CD8-positive, alpha-beta memory T cell (primary cell): ENCODE measurements around the gene HNRNPK. TPM values are rescaled to one million over a fixed set of nuclear protein-coding genes. Genes with fewer than 3 reads are reported as not detected.
A peak's percentile ranks its signal among the peaks of the same experiment; 100 is the strongest.
"Not testable (repeated sequence)": the region's sequence is repeated elsewhere in the genome, so short reads cannot be mapped to it uniquely, and the experiment has no call there.

Experiments
- CTCF ChIA-PET: fragments of 350-600 bp; sonication (Branson Sonifier 250); formaldehyde crosslinking; loops from one replicate; lab custom pipeline; 2021; ENCODE audit warnings: antibody characterized with exemption; lab: Charles Lee
- POLR2A ChIA-PET: fragments of 350-600 bp; sonication (Branson Sonifier 250); formaldehyde crosslinking; loops from one replicate; lab custom pipeline; 2021; ENCODE audit warnings: antibody characterized with exemption; lab: Charles Lee
- DNase-seq, 5 donors: peaks; one replicate each; pipeline versions ENCODE4 v3.0.0 to v3.0.0-alpha.2; 2020 to 2022; ENCODE audit warnings: mixed read lengths in 1 of 5
- H3K27ac ChIP-seq: one replicate; pipeline ENCODE4 v1.7.0; 2013; ENCODE audit warnings: low read depth, mild to moderate bottlenecking, low read length, moderate library complexity
- H3K27me3 ChIP-seq: 2 replicates; pipeline ENCODE4 v1.7.0; 2013; ENCODE audit warnings: low read length, mild to moderate bottlenecking; ENCODE audit not compliant: insufficient read depth, poor library complexity, severe bottlenecking
- H3K36me3 ChIP-seq: 2 replicates; pipeline ENCODE4 v1.7.0; 2013; ENCODE audit warnings: mild to moderate bottlenecking, low read length, moderate library complexity; ENCODE audit not compliant: insufficient read depth
- H3K4me1 ChIP-seq: 2 replicates; pipeline ENCODE4 v1.7.0; 2013; ENCODE audit warnings: mild to moderate bottlenecking, low read length, moderate library complexity; ENCODE audit not compliant: insufficient read depth
- H3K4me3 ChIP-seq: 2 replicates; pipeline ENCODE4 v1.7.0; 2013; ENCODE audit warnings: mild to moderate bottlenecking, low read length
- H3K9me3 ChIP-seq: 2 replicates; pipeline ENCODE4 v1.7.0; 2013; ENCODE audit warnings: mild to moderate bottlenecking, low read length
- H3K27ac Mint-ChIP-seq, 8 donors: one replicate each; pipeline ENCODE4 v1.8.0; 2020 to 2021; ENCODE audit warnings: mixed read lengths in 8 of 8, mild to moderate bottlenecking in 6 of 8, inconsistent platforms in 3 of 8, moderate library complexity in 3 of 8
- H3K27me3 Mint-ChIP-seq, 2 donors: one replicate each; pipeline ENCODE4 v1.8.0; 2020 to 2021; ENCODE audit warnings: mixed read lengths in 2 of 2, mild to moderate bottlenecking in 1 of 2, moderate library complexity in 1 of 2
- H3K36me3 Mint-ChIP-seq, 3 donors: one replicate each; pipeline ENCODE4 v1.8.0; 2020 to 2021; ENCODE audit warnings: mixed read lengths in 3 of 3, inconsistent platforms in 1 of 3, mild to moderate bottlenecking in 1 of 3
- H3K4me1 Mint-ChIP-seq, 3 donors: one replicate each; pipeline ENCODE4 v1.8.0; 2020 to 2021; ENCODE audit warnings: mixed read lengths in 3 of 3, inconsistent platforms in 1 of 3, mild to moderate bottlenecking in 1 of 3
- H3K4me3 Mint-ChIP-seq, 7 donors: one replicate each; pipeline ENCODE4 v1.8.0; 2020 to 2021; ENCODE audit warnings: mixed read lengths in 7 of 7, mild to moderate bottlenecking in 6 of 7, moderate library complexity in 4 of 7, inconsistent platforms in 2 of 7
- H3K9me3 Mint-ChIP-seq, 5 donors: one replicate each; pipeline ENCODE4 v1.8.0; 2020 to 2022; ENCODE audit warnings: mixed read lengths in 5 of 5, mild to moderate bottlenecking in 3 of 5, moderate library complexity in 2 of 5, inconsistent platforms in 1 of 5
- polyA plus RNA-seq: library from polyadenylated mRNA; unstranded; fragments of 300-500 nt; fragmentation: Illumina TruSeq; gene quantifications from one replicate; pipeline ENCODE4 v1.2.3, GENCODE V29; 2021
- total RNA-seq, 2 experiments: library from RNA; stranded (reverse); gene quantifications; one replicate each; pipeline ENCODE4 v1.2.3, GENCODE V29; 2021

The HNRNPK gene
- total and polyA plus RNA-seq, 3 experiments from 2014 or later, result 870 to 904 (median 884) TPM

DNA sequence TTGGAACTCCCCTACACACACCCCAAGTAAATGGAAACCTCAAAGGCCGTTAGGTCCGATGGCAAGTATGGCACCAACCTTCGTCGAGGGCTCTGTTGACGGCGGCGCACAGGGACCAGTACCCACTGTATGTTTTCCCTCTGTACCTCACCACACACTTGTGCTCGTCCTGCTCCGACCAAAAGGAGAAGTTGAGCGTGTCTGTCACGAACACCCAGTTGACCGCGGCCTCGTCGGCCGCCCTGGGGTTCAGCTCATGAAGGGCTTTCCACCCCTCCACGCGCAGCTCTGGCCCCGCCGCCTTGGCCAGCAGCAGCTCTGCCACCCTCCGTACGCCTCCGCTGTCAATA lies 24.0 kb downstream of the HNRNPK start:
- Mint-ChIP-seq H3K27ac (peak overlapping the region; percentile 86 to 98 (median 95)), H3K4me3 (peak overlapping the region; percentile 97 to 99 (median 98)), H3K36me3 (peaks cover 0 to 12% (median 3%) of the 10 kb centered on the region in 3 donors), H3K9me3 (no peaks in the 10 kb centered on the region), H3K4me1 (peaks cover 15 to 25% (median 20%) of the 10 kb centered on the region in 3 donors), H3K27me3 (no peaks in the 10 kb centered on the region)
- H3K9me3 ChIP-seq, result no peaks in the 10 kb centered on the region
- peak overlapping the region; percentile 75 for H3K4me3 ChIP-seq
- POLR2A ChIA-PET, result interaction anchor here (0.6 to 1.4 kb wide), 4 partner anchors 13 to 249 kb away, joined by 3 to 8 read pairs (median 3); partner anchors contain the start of genes HNRNPK, RMI1 and UBQLN1
- H3K27ac ChIP-seq, result peak overlapping the region; percentile 73
- no peaks in the 10 kb centered on the region for H3K27me3 ChIP-seq
- CTCF ChIA-PET, result no interaction called here
- H3K4me1 ChIP-seq, result peaks cover 12% of the 10 kb centered on the region
- DNase-seq, result peak in 1 of 5 donors; percentile 6
- H3K36me3 ChIP-seq, result no peaks in the 10 kb centered on the region

DNA sequence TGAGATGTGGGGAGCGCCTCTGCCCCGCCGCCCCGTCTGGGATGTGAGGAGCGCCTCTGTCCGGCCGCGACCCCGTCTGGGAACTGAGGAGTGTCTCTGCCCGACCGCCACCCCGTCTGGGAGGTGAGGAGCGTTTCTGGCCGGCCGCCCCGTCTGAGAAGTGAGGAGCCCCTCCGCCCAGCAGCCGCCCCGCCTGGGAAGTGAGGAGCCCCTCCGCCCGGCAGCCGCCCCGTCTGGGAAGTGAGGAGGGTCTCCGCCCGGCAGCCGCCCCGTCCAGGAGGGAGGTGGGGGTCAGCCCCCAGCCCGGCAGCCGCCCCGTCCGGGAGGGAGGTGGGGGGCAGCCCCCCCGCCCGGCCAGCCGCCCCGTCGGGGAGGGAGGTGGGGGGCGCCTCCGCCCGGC lies 31.9 kb downstream of the HNRNPK start:
- DNase-seq, H3K4me1 ChIP-seq, CTCF ChIA-PET, H3K36me3 ChIP-seq, H3K9me3 Mint-ChIP-seq, H3K27ac ChIP-seq, H3K4me3 Mint-ChIP-seq, H3K27me3 ChIP-seq, H3K27me3 Mint-ChIP-seq, H3K27ac Mint-ChIP-seq, H3K4me3 ChIP-seq, H3K9me3 ChIP-seq, H3K4me1 Mint-ChIP-seq, POLR2A ChIA-PET: not testable (repeated sequence)
- H3K36me3 Mint-ChIP-seq, result peaks cover 4 to 27% (median 8%) of the 10 kb centered on the region in 3 donors

DNA sequence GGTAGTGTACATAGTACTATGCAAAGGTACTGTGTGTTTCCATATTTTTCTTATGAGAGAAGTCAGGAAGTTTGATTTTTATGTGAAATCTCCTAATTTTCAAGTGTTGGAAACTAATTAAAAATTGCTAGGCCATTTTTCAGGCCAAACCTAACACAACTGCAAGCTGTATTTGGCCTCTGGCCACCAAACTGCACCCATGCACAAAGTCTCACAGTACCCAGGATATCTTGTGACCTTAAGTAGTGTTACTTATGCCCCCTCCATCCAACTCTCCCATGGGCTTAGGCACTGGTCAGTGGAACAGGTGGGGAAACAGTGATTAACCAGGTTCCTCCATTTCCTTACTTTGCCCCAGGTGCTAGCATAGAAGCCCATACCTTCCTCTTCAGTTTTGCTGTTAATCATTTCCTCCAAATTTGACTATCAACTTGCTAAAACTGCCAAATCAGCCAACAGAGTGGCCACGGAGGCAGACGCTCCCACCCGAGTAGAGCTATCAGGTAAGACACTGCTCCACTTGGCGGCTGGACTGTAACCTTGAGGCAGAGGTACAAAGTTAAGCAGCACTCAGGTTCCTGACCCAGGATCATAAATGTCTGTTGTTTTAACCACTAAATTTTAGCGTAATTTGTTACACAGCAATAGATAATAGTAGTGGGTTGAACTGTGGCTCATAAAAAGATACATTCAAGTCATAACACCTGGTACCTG lies 39.3 kb downstream of the HNRNPK start:
- Mint-ChIP-seq H3K9me3 (no peaks in the 10 kb centered on the region), H3K4me1 (peaks cover 0 to 2% (median 0%) of the 10 kb centered on the region in 3 donors), H3K36me3 (peaks cover 0 to 55% (median 16%) of the 10 kb centered on the region in 3 donors), H3K27me3 (no peaks in the 10 kb centered on the region), H3K27ac (peak overlapping the region in 1 of 8 donors; percentile 63), H3K4me3 (no peak overlapping the region)
- DNase-seq, result no peak
- Histone ChIP-seq H3K4me1 (no peaks in the 10 kb centered on the region), H3K4me3 (no peak overlapping the region), H3K9me3 (no peaks in the 10 kb centered on the region), H3K27me3 (no peaks in the 10 kb centered on the region), H3K27ac (no peak overlapping the region), H3K36me3 (no peaks in the 10 kb centered on the region)
- CTCF ChIA-PET, result interaction anchor here (1.5 to 2.4 kb wide), 3 partner anchors 19 to 320 kb away, joined by 3 to 9 read pairs (median 6); partner anchors contain the start of gene KIF27
- POLR2A ChIA-PET, result no interaction called here

DNA sequence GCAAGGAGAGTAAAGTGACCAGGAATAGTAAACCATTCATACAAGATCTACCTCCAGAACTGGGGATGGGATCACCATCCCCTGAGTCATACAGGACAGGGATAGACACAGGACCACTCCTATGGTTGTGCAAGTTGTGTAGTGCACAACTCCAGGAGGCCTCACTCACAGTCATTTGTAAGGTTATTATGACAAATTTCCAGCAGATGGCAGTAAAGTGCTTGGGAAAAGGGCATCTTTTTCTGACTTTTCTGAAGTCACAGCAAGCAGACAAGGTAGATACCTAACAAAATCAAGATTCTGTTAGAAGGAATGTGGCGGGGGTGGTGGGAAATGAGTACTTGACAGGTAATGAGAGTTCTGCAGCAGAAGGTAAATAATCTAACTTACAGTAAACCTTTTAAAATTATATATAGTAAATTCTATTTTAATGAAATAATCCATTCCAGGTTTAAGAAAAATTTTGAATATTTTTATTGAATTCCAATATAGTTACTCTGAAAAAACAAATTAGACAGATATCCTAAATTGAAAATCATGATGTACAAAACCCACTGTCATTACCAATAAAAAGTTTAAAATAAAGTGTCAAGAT lies 42.1 kb downstream of the HNRNPK start:
- Mint-ChIP-seq H3K36me3 (peaks cover 0 to 42% (median 8%) of the 10 kb centered on the region in 3 donors), H3K4me1 (peaks cover 0 to 2% (median 0%) of the 10 kb centered on the region in 3 donors), H3K27me3 (no peaks in the 10 kb centered on the region), H3K9me3 (no peaks in the 10 kb centered on the region), H3K4me3 (no peak overlapping the region), H3K27ac (no peak overlapping the region)
- Histone ChIP-seq H3K4me1 (no peaks in the 10 kb centered on the region), H3K27ac (no peak overlapping the region), H3K36me3 (no peaks in the 10 kb centered on the region), H3K9me3 (no peaks in the 10 kb centered on the region), H3K27me3 (no peaks in the 10 kb centered on the region), H3K4me3 (no peak overlapping the region)
- DNase-seq, result peak in 2 of 5 donors; percentile 54 to 56
- POLR2A ChIA-PET, result no interaction called here
- CTCF ChIA-PET, result interaction anchor here (0.8 to 3.1 kb wide), 7 partner anchors 8 to 377 kb away, joined by 4 to 25 read pairs (median 6); no protein-coding TSS in a partner anchor

DNA sequence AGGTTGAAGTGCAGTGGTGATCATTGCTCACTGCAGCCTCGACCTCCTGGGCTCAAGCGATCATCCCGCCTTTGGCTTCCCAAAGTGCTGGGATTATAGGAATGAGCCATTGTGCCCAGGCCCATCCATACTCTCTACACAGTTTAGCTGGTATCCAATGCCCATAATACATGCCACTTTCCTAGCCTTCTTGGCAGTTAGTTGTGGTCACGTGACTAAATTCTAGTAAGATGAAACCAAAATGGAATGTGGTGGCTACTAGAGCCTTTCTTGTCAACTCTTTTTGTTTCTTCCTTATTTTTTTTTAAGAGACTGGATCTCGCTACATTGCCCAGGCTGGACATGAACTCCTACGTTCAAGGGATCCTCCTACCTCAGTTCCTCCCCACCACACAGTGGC lies 43.5 kb downstream of the HNRNPK start:
- peak overlapping the region in 1 of 8 donors; percentile 65 for H3K27ac Mint-ChIP-seq
- Histone ChIP-seq H3K27me3 (no peaks in the 10 kb centered on the region), H3K9me3 (no peaks in the 10 kb centered on the region), H3K36me3 (no peaks in the 10 kb centered on the region), H3K27ac (no peak overlapping the region), H3K4me3 (no peak overlapping the region), H3K4me1 (no peaks in the 10 kb centered on the region)
- peaks cover 0 to 28% (median 6%) of the 10 kb centered on the region in 3 donors for H3K36me3 Mint-ChIP-seq
- no peaks in the 10 kb centered on the region for H3K9me3 Mint-ChIP-seq
- ChIA-PET POLR2A (no interaction called here), CTCF (interaction anchor here (2.1 to 3.1 kb wide), 3 partner anchors 10 to 324 kb away, joined by 6 to 25 read pairs (median 16); no protein-coding TSS in a partner anchor)
- DNase-seq, result no peak
- no peaks in the 10 kb centered on the region for H3K27me3 Mint-ChIP-seq
- H3K4me1 Mint-ChIP-seq, result peaks cover 0 to 6% (median 0%) of the 10 kb centered on the region in 3 donors
- no peak overlapping the region for H3K4me3 Mint-ChIP-seq

DNA sequence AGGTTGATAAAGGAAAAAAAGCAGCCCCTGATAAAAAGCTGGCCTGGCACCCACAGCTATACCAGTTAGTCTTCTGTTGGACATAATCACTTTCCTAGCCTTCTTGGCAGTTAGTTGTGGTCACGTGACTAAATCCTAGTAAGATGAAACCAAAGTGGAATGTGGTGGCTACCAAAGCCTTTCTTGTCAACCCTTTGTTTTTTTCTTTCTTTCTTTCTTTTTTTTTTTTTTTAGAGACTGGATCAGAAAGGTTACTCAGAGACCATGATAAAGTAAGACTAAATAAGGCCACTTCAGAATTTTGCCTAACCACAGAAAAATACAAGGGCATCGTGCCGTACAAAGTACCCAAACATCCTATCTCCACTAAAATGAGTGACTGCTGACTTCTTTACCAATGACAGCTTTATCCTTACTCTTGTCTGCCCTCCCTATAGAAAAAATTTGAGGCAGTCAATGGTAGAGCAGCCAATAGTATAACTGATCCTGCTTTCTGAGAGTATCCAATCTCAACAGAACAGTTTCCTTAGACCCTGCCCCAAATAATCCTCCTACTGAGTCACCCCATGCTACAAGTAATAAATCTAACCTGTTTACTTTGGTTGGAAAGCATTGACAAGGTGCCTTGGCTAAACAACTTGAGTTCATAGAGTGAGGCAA lies 44.6 kb downstream of the HNRNPK start:
- no peaks in the 10 kb centered on the region for H3K4me1 ChIP-seq
- CTCF ChIA-PET, result interaction anchor here (2.4 to 3.1 kb wide), 2 partner anchors 238 to 325 kb away, joined by 16 to 25 read pairs; no protein-coding TSS in a partner anchor
- no peaks in the 10 kb centered on the region for H3K27me3 Mint-ChIP-seq

DNA sequence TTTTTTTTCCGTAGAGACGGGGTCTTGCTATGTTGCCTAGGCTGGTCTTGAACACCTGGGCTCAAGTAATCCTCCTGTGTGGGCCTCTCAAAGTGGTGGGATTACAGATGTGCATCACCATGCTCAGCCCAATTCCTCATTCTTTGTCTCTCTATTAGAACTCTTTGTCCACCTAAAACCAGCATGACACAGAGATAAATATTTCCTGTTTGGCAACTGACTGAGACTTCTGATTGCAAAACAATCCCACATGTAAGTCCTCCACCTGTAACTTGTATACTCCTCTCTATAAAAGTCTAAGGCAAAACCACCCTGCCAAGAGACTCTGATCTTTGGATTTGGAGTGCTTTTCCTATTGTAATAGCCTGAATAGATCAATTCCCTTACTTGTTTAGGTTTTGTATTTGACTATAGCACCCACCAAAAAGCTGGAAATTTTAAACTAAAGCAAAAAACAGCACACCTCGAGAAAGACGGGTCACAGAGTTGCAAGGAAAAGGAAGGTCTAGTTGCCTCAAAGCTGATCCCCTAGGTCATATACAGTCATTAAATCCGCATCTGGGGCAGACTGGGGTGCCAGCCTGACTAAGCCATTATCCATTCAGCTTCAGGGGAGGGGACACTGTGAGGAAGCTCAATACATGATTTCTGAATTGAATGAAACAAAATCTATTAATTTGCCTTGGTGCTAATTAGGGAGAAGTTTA lies 45.3 kb downstream of the HNRNPK start:
- H3K36me3 Mint-ChIP-seq, result peaks cover 0 to 13% (median 5%) of the 10 kb centered on the region in 3 donors
- DNase-seq, result no peak
- no peak overlapping the region for H3K27ac Mint-ChIP-seq
- no peaks in the 10 kb centered on the region for H3K36me3 ChIP-seq
- no peaks in the 10 kb centered on the region for H3K9me3 ChIP-seq
- H3K4me1 ChIP-seq, result no peaks in the 10 kb centered on the region
- no peaks in the 10 kb centered on the region for H3K27me3 Mint-ChIP-seq
- POLR2A ChIA-PET, result no interaction called here
- H3K4me3 ChIP-seq, result no peak overlapping the region
- H3K4me1 Mint-ChIP-seq, result peaks cover 0 to 8% (median 0%) of the 10 kb centered on the region in 3 donors
- no peaks in the 10 kb centered on the region for H3K27me3 ChIP-seq
- H3K9me3 Mint-ChIP-seq, result no peaks in the 10 kb centered on the region
- no peak overlapping the region for H3K4me3 Mint-ChIP-seq
- CTCF ChIA-PET, result interaction anchor here (1.5 to 3.1 kb wide), 2 partner anchors 238 to 314 kb away, joined by 3 to 25 read pairs; no protein-coding TSS in a partner anchor
- no peak overlapping the region for H3K27ac ChIP-seq

More for the DNA sequence above, 44.6 kb downstream of the HNRNPK start:
- DNase-seq, result no peak
- Histone ChIP-seq H3K36me3 (no peaks in the 10 kb centered on the region), H3K4me3 (no peak overlapping the region), H3K27me3 (no peaks in the 10 kb centered on the region), H3K9me3 (no peaks in the 10 kb centered on the region), H3K27ac (no peak overlapping the region)
- POLR2A ChIA-PET, result no interaction called here
- Mint-ChIP-seq H3K9me3 (no peaks in the 10 kb centered on the region), H3K27ac (no peak overlapping the region), H3K4me3 (no peak overlapping the region), H3K4me1 (peaks cover 0 to 8% (median 0%) of the 10 kb centered on the region in 3 donors), H3K36me3 (peaks cover 0 to 18% (median 6%) of the 10 kb centered on the region in 3 donors)
